Hepatocyte (in vitro differentiated cells): ENCODE measurements around the gene KIRREL3. TPM values are rescaled to one million over a fixed set of nuclear protein-coding genes. Genes with fewer than 3 reads are reported as not detected.

Source experiments
- DNase-seq: peaks from one replicate; pipeline ENCODE4 v3.0.0-alpha.2; 2016; ENCODE audit warnings: low spot score
- H2AFZ ChIP-seq: fragments of 200-600 bp; sonication (generic); 2 replicates; pipeline ENCODE4 v1.6.0; 2016; ENCODE audit warnings: antibody characterized with exemption, mild to moderate bottlenecking
- H3K27ac ChIP-seq: fragments of 200-600 bp; sonication (generic); 2 replicates; pipeline ENCODE4 v1.5.1; 2016; ENCODE audit warnings: mild to moderate bottlenecking
- H3K27me3 ChIP-seq: fragments of 200-600 bp; sonication (generic); 2 replicates; pipeline ENCODE4 v1.6.1; 2016
- H3K36me3 ChIP-seq: fragments of 200-600 bp; sonication (generic); replicated peaks from 2 replicates; pipeline ENCODE4 v1.5.1; 2016; ENCODE audit warnings: low read depth; ENCODE audit not compliant: insufficient read depth
- H3K4me1 ChIP-seq: fragments of 200-600 bp; sonication (generic); 2 replicates; pipeline ENCODE4 v1.5.1; 2016; ENCODE audit warnings: mild to moderate bottlenecking, moderate library complexity; ENCODE audit not compliant: insufficient read depth
- H3K4me2 ChIP-seq: fragments of 200-600 bp; sonication (generic); 2 replicates; pipeline ENCODE4 v1.6.0; 2016
- H3K4me3 ChIP-seq: fragments of 200-600 bp; sonication (generic); 2 replicates; pipeline ENCODE4 v1.5.1; 2016; ENCODE audit warnings: mild to moderate bottlenecking
- H3K79me2 ChIP-seq: fragments of 200-600 bp; sonication (generic); 2 replicates; pipeline ENCODE4 v1.6.0; 2017; ENCODE audit warnings: mild to moderate bottlenecking
- H3K9me2 ChIP-seq: fragments of 200-600 bp; sonication (generic); replicated peaks from 2 replicates; pipeline ENCODE4 v1.6.0; 2017; ENCODE audit warnings: mild to moderate bottlenecking; ENCODE audit not compliant: insufficient read depth
- H3K9me3 ChIP-seq: fragments of 200-600 bp; sonication (generic); 2 replicates; pipeline ENCODE4 v1.5.1; 2016; ENCODE audit warnings: low read depth, mild to moderate bottlenecking
- H4K20me1 ChIP-seq: fragments of 200-600 bp; sonication (generic); 2 replicates; pipeline ENCODE4 v1.6.0; 2016; ENCODE audit warnings: mild to moderate bottlenecking; ENCODE audit not compliant: insufficient read depth, poor library complexity, severe bottlenecking
- EZH2 ChIP-seq: fragments of 200-600 bp; sonication (generic); IDR thresholded peaks from 2 replicates; pipeline ENCODE4 v1.6.1; 2016; ENCODE audit warnings: antibody characterized with exemption, mild to moderate bottlenecking, borderline replicate concordance
- EZH2phosphoT487 ChIP-seq: fragments of 200-600 bp; sonication (generic); IDR thresholded peaks from one replicate; pipeline ENCODE4 v1.6.1; 2018; ENCODE audit warnings: antibody characterized with exemption, mild to moderate bottlenecking, low read depth, moderate library complexity; ENCODE audit not compliant: unreplicated experiment, severe bottlenecking
- WGBS: methylation state at CpG from one replicate; pipeline ENCODE4 v1.1.6; 2016; ENCODE audit warnings: low lambda C conversion rate; ENCODE audit errors: missing lambda C conversion rate; 5-methylcytosine and 5-hydroxymethylcytosine counted together
- polyA plus RNA-seq: library from polyadenylated mRNA; unstranded; fragments of >200 nt; fragmentation: Nextera tagmentation; extraction: Ambion mirVana; gene quantifications from 2 replicates; pipeline ENCODE4 v1.2.1, GENCODE V29; 2016
- total RNA-seq: library from RNA; depleted of rRNA; stranded (reverse); fragments of >200 nt; gene quantifications from 2 replicates; pipeline ENCODE4 v1.2.3, GENCODE V29; 2014
- TF ChIP-seq, protein P1 (sequence below): fragments of 200-600 bp; sonication (generic); IDR thresholded peaks from 2 replicates; pipeline ENCODE4 v1.5.1; 2016; ENCODE audit warnings: antibody characterized with exemption, mild to moderate bottlenecking; ENCODE audit not compliant: poor library complexity

KIRREL3 gene
- total and polyA plus RNA-seq, 2 experiments from 2014 or later = 0.33 to 0.86 TPM

DNA sequence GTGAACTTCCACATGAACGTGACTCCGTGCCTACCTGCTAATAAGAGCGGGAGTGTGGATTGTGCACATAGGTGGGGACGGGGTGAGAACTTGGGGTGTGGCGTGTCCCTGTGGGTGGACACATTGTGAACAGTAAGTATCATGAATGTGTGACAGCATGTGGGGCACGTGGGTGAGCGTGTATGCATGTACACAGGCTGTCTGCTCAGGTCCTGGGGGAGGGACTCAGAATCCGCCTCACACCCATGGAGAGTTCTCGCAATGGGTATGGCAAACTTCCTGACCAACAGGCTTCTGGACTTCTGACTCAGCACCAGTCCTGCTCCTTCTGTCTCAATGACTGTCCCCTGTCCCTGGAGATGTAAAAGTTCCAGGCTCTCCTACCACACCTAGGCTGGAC is 422.1 kb downstream of the KIRREL3 start:
- H3K27me3 ChIP-seq = peaks cover 15% of the 10 kb centered on the region
- WGBS = 84% methylated on average over 9 of the region's 9 CpGs
- no peaks in the 10 kb centered on the region for H3K9me3 ChIP-seq
- H3K4me3 ChIP-seq = no peak overlapping the region
- DNase-seq = no peak
- TF ChIP-seq, protein P1, sequence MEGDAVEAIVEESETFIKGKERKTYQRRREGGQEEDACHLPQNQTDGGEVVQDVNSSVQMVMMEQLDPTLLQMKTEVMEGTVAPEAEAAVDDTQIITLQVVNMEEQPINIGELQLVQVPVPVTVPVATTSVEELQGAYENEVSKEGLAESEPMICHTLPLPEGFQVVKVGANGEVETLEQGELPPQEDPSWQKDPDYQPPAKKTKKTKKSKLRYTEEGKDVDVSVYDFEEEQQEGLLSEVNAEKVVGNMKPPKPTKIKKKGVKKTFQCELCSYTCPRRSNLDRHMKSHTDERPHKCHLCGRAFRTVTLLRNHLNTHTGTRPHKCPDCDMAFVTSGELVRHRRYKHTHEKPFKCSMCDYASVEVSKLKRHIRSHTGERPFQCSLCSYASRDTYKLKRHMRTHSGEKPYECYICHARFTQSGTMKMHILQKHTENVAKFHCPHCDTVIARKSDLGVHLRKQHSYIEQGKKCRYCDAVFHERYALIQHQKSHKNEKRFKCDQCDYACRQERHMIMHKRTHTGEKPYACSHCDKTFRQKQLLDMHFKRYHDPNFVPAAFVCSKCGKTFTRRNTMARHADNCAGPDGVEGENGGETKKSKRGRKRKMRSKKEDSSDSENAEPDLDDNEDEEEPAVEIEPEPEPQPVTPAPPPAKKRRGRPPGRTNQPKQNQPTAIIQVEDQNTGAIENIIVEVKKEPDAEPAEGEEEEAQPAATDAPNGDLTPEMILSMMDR = no peak
- no peak for TF ChIP-seq EZH2phosphoT487
- no peak for TF ChIP-seq EZH2
- H3K36me3 ChIP-seq = no peaks in the 10 kb centered on the region
- H3K9me2 ChIP-seq = no peaks in the 10 kb centered on the region
- no peaks in the 10 kb centered on the region for H3K79me2 ChIP-seq
- H4K20me1 ChIP-seq = no peaks in the 10 kb centered on the region
- H3K27ac ChIP-seq = no peak overlapping the region
- no peak overlapping the region for H3K4me2 ChIP-seq
- H3K4me1 ChIP-seq = no peaks in the 10 kb centered on the region
- no peak overlapping the region for H2AFZ ChIP-seq

- Histone ChIP-seq H3K9me2 (no peaks in the 10 kb centered on the region), H2AFZ (no peak overlapping the region), H3K4me1 (no peaks in the 10 kb centered on the region), H3K79me2 (no peaks in the 10 kb centered on the region), H3K9me3 (no peaks in the 10 kb centered on the region), H3K27me3 (peaks cover 15% of the 10 kb centered on the region), H3K27ac (no peak overlapping the region), H3K4me3 (no peak overlapping the region), H3K36me3 (no peaks in the 10 kb centered on the region), H4K20me1 (no peaks in the 10 kb centered on the region), H3K4me2 (no peak overlapping the region)
- TF ChIP-seq EZH2 (no peak), EZH2phosphoT487 (no peak)
- TF ChIP-seq, protein P1 = no peak
- DNase-seq = no peak
- WGBS = 70% methylated on average over 2 of the region's 2 CpGs
Measured at GRCh38 chr11:126578021-126578420, 422.5 kb downstream of the KIRREL3 start.

- Histone ChIP-seq H3K79me2 (no peaks in the 10 kb centered on the region), H3K4me2 (no peak overlapping the region), H3K9me3 (no peaks in the 10 kb centered on the region), H4K20me1 (no peaks in the 10 kb centered on the region), H3K4me1 (no peaks in the 10 kb centered on the region), H3K9me2 (no peaks in the 10 kb centered on the region), H3K4me3 (no peak overlapping the region), H3K36me3 (no peaks in the 10 kb centered on the region), H3K27ac (no peak overlapping the region), H2AFZ (no peak overlapping the region), H3K27me3 (peaks cover 20% of the 10 kb centered on the region)
- DNase-seq = no peak
- 96% methylated on average over 4 of the region's 4 CpGs for WGBS
- TF ChIP-seq, protein P1 = no peak
- no peak for TF ChIP-seq EZH2phosphoT487
Measured at GRCh38 chr11:126575849-126576248, 424.7 kb downstream of the KIRREL3 start.
